K562 (cell line): ENCODE results near the gene PRPF39.

Experiments used
- BRCA1 ChIP-seq, 2 experiments: fragments of 450-650 bp in 1 of 2; sonication (generic) in 1 of 2; formaldehyde crosslinking in 1 of 2; IDR thresholded peaks; 2 replicates each; pipeline versions ENCODE4 v1.5.0 to v1.6.1; 2017 to 2020; ENCODE audit warnings: mild to moderate bottlenecking in 1 of 2, missing genetic modification reagents in 1 of 2
- ELF1 ChIP-seq: fragments of 200-800 bp; sonication (Bioruptor generic); IDR thresholded peaks from 2 replicates; pipeline ENCODE4 v1.6.1; 2016; ENCODE audit warnings: missing genetic modification characterization, missing compliant biosample characterization
- EZH2 ChIP-seq: IDR thresholded peaks from 2 replicates; pipeline ENCODE4 v1.6.1; 2012; ENCODE audit warnings: low read depth, mild to moderate bottlenecking, inconsistent platforms, low read length, borderline replicate concordance
- MAFK ChIP-seq: IDR thresholded peaks from 2 replicates; pipeline ENCODE4 v1.6.1; 2011; ENCODE audit warnings: low read length, improper control_type of control experiment
- POLR2A ChIP-seq: fragments of 450-650 bp; conservative IDR thresholded peaks from 2 replicates; pipeline ENCODE4 v1.6.1; 2016
- SLC30A9 ChIP-seq: fragments of 250-450 bp; sonication (Bioruptor Pico); IDR thresholded peaks from 2 replicates; pipeline ENCODE4 v1.8.0; 2022; ENCODE audit warnings: mild to moderate bottlenecking, moderate library complexity
- STAT5B ChIP-seq: fragments of 250-450 bp; sonication (Bioruptor Pico); IDR thresholded peaks from 2 replicates; pipeline ENCODE4 v1.8.0; 2021; ENCODE audit warnings: mild to moderate bottlenecking, inconsistent platforms
- TAF1 ChIP-seq: IDR thresholded peaks from 2 replicates; pipeline ENCODE4 v1.6.1; 2011; ENCODE audit warnings: mild to moderate bottlenecking, low read length, moderate library complexity; ENCODE audit not compliant: insufficient read depth, control insufficient read depth, severe bottlenecking; ENCODE audit errors: extremely low read depth
- ZFP36 ChIP-seq: fragments of 150-350 bp; IDR thresholded peaks from 2 replicates; pipeline ENCODE4 v1.6.1; 2018; ENCODE audit warnings: low read length, low read depth; ENCODE audit not compliant: partially characterized antibody
- TF ChIP-seq, protein P1 (sequence below): fragments of 450-650 bp; conservative IDR thresholded peaks from 2 replicates; pipeline ENCODE4 v1.6.1; 2016; ENCODE audit warnings: missing genetic modification characterization, low read depth, mild to moderate bottlenecking, control low read depth, missing compliant biosample characterization
- TF ChIP-seq, protein P2 (sequence below): sonication (generic); formaldehyde crosslinking; IDR thresholded peaks from 2 replicates; pipeline ENCODE4 v1.5.0; 2020; ENCODE audit warnings: missing genetic modification reagents

DNA sequence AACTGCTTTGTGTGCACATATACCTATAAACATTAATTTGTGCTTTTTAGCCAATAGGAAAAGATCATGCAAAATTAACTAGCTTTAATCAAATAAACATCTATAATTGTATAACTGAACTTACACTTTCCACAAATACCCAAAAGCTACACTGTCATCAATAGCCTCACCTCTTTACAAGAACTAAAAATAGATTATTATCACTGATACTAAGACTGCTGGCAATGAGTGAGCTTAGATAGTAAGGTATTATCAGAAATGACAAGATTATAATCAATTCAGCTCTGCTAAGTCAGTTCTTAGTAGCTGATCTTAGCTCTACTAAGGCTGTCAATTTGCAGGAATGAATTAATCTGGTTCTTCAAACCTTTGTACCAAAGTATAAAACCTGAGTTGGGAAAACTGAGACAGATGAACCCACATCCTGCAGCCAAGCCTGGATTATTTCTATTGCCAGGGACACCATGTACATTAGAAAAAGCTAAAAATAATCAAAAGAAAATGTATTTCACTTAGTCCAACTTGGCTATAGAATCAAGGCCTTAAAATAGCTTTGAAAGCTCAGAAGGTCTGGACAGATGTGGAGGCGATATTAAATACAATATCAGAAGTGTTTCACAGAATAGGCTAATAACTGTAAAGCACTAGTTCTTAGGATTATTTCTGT is 45.2 kb downstream of the PRPF39 start:
- TF ChIP-seq EZH2 (no peak), BRCA1 (IDR thresholded peaks at IDR 0.05) (no peak), BRCA1 (CRISPR knock-in tag; IDR thresholded peaks at IDR 0.05) (no peak), POLR2A (no peak), SLC30A9 (CRISPR knock-in tag) (no peak), STAT5B (CRISPR knock-in tag) (no peak), ZFP36 (no peak), MAFK (no peak), ELF1 (tag) (no peak), TAF1 (no peak)
- TF ChIP-seq, protein P1, sequence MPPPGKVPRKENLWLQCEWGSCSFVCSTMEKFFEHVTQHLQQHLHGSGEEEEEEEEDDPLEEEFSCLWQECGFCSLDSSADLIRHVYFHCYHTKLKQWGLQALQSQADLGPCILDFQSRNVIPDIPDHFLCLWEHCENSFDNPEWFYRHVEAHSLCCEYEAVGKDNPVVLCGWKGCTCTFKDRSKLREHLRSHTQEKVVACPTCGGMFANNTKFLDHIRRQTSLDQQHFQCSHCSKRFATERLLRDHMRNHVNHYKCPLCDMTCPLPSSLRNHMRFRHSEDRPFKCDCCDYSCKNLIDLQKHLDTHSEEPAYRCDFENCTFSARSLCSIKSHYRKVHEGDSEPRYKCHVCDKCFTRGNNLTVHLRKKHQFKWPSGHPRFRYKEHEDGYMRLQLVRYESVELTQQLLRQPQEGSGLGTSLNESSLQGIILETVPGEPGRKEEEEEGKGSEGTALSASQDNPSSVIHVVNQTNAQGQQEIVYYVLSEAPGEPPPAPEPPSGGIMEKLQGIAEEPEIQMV (tag) = no peak
- TF ChIP-seq, protein P2, sequence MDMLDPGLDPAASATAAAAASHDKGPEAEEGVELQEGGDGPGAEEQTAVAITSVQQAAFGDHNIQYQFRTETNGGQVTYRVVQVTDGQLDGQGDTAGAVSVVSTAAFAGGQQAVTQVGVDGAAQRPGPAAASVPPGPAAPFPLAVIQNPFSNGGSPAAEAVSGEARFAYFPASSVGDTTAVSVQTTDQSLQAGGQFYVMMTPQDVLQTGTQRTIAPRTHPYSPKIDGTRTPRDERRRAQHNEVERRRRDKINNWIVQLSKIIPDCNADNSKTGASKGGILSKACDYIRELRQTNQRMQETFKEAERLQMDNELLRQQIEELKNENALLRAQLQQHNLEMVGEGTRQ (CRISPR knock-in tag) = no peak
